ES-I3 (cell line): ENCODE measurements around the gene ANKS1B.

ENCODE experiments used
- H3K36me3 ChIP-seq: 2 replicates; pipeline ENCODE4 v1.6.1; 2013; ENCODE audit warnings: mild to moderate bottlenecking, low read length, control low read depth, moderate library complexity; ENCODE audit not compliant: insufficient read depth
- H3K4me1 ChIP-seq: 2 replicates; pipeline ENCODE4 v1.6.1; 2013; ENCODE audit warnings: mild to moderate bottlenecking, control low read depth, low read length; ENCODE audit not compliant: insufficient read depth
- H3K9ac ChIP-seq: 2 replicates; pipeline ENCODE4 v1.6.1; 2013; ENCODE audit warnings: low read depth, mild to moderate bottlenecking, low read length, moderate library complexity
- H3K9me3 ChIP-seq: 2 replicates; pipeline ENCODE4 v1.6.1; 2013; ENCODE audit warnings: mild to moderate bottlenecking, low read length, moderate library complexity; ENCODE audit not compliant: control insufficient read depth, insufficient read depth

The ANKS1B gene

GRCh38 chr12:99549196-99549595 is 435.5 kb downstream of the ANKS1B start:
- Histone ChIP-seq H3K4me1 (peaks cover 8% of the 10 kb centered on the region), H3K36me3 (no peaks in the 10 kb centered on the region), H3K9me3 (no peaks in the 10 kb centered on the region), H3K9ac (no peak overlapping the region)

GRCh38 chr12:99544457-99544856 is 440.3 kb downstream of the ANKS1B start:
- no peaks in the 10 kb centered on the region for H3K9me3 ChIP-seq
- H3K4me1 ChIP-seq: peaks cover 10% of the 10 kb centered on the region
- H3K9ac ChIP-seq: no peak overlapping the region
- no peaks in the 10 kb centered on the region for H3K36me3 ChIP-seq

- H3K9me3 ChIP-seq: no peaks in the 10 kb centered on the region
These were observed 454.8 kb downstream of the ANKS1B start for GRCh38 chr12:99529966-99530365.

GRCh38 chr12:99528478-99528877 is 456.3 kb downstream of the ANKS1B start:
- Histone ChIP-seq H3K36me3 (no peaks in the 10 kb centered on the region), H3K4me1 (no peaks in the 10 kb centered on the region), H3K9ac (no peak overlapping the region), H3K9me3 (no peaks in the 10 kb centered on the region)

More at GRCh38 chr12:99529966-99530365, 454.8 kb downstream of the ANKS1B start:
- no peaks in the 10 kb centered on the region for H3K36me3 ChIP-seq
- no peak overlapping the region for H3K9ac ChIP-seq
- H3K4me1 ChIP-seq: no peaks in the 10 kb centered on the region

- Histone ChIP-seq H3K36me3 (no peaks in the 10 kb centered on the region), H3K9me3 (no peaks in the 10 kb centered on the region), H3K4me1 (no peaks in the 10 kb centered on the region), H3K9ac (no peak overlapping the region)
These were observed 460.9 kb downstream of the ANKS1B start for GRCh38 chr12:99523853-99524252.

GRCh38 chr12:99522456-99522855 is 462.3 kb downstream of the ANKS1B start:
- Histone ChIP-seq H3K9ac (no peak overlapping the region), H3K9me3 (no peaks in the 10 kb centered on the region; the same call in 1 of the 2 replicates), H3K4me1 (no peaks in the 10 kb centered on the region), H3K36me3 (no peaks in the 10 kb centered on the region)

GRCh38 chr12:99521664-99522063 is 463.1 kb downstream of the ANKS1B start:
- no peaks in the 10 kb centered on the region; the same call in 1 of the 2 replicates for H3K9me3 ChIP-seq
- no peaks in the 10 kb centered on the region for H3K4me1 ChIP-seq
- no peak overlapping the region for H3K9ac ChIP-seq
- H3K36me3 ChIP-seq: no peaks in the 10 kb centered on the region

GRCh38 chr12:99513066-99513465 is 471.7 kb downstream of the ANKS1B start:
- no peaks in the 10 kb centered on the region for H3K4me1 ChIP-seq
- H3K9me3 ChIP-seq: no peaks in the 10 kb centered on the region; the same call in 1 of the 2 replicates
- no peaks in the 10 kb centered on the region for H3K36me3 ChIP-seq
- H3K9ac ChIP-seq: no peak overlapping the region

- Histone ChIP-seq H3K9me3 (no peaks in the 10 kb centered on the region), H3K36me3 (no peaks in the 10 kb centered on the region), H3K9ac (no peak overlapping the region), H3K4me1 (no peaks in the 10 kb centered on the region)
These were observed 478.9 kb downstream of the ANKS1B start for GRCh38 chr12:99505805-99506204.

- H3K9me3 ChIP-seq: no peaks in the 10 kb centered on the region
- no peaks in the 10 kb centered on the region for H3K36me3 ChIP-seq
These were observed 486.0 kb downstream of the ANKS1B start for GRCh38 chr12:99498756-99499155.

GRCh38 chr12:99495799-99496198 is 488.9 kb downstream of the ANKS1B start:
- Histone ChIP-seq H3K4me1 (peaks cover 15% of the 10 kb centered on the region; the same call in 1 of the 2 replicates), H3K9ac (no peak overlapping the region), H3K9me3 (no peaks in the 10 kb centered on the region), H3K36me3 (no peaks in the 10 kb centered on the region)

More at GRCh38 chr12:99498756-99499155, 486.0 kb downstream of the ANKS1B start:
- peaks cover 15% of the 10 kb centered on the region; the same call in 1 of the 2 replicates for H3K4me1 ChIP-seq
- no peak overlapping the region for H3K9ac ChIP-seq

- peaks cover 5% of the 10 kb centered on the region; the same call in 1 of the 2 replicates for H3K4me1 ChIP-seq
- no peak overlapping the region for H3K9ac ChIP-seq
- H3K36me3 ChIP-seq: no peaks in the 10 kb centered on the region
These were observed 491.5 kb downstream of the ANKS1B start for GRCh38 chr12:99493197-99493596.

GRCh38 chr12:99486277-99486676 is 498.5 kb downstream of the ANKS1B start:
- no peaks in the 10 kb centered on the region for H3K4me1 ChIP-seq
- H3K9ac ChIP-seq: no peak overlapping the region
- no peaks in the 10 kb centered on the region; the same call in 1 of the 2 replicates for H3K9me3 ChIP-seq
- H3K36me3 ChIP-seq: no peaks in the 10 kb centered on the region

More at GRCh38 chr12:99493197-99493596, 491.5 kb downstream of the ANKS1B start:
- no peaks in the 10 kb centered on the region for H3K9me3 ChIP-seq

- Histone ChIP-seq H3K9ac (no peak overlapping the region), H3K9me3 (no peaks in the 10 kb centered on the region)
These were observed 505.6 kb downstream of the ANKS1B start for GRCh38 chr12:99479149-99479548.

GRCh38 chr12:99476956-99477355 is 507.8 kb downstream of the ANKS1B start:
- H3K36me3 ChIP-seq: no peaks in the 10 kb centered on the region
- H3K9me3 ChIP-seq: no peaks in the 10 kb centered on the region
- H3K9ac ChIP-seq: no peak overlapping the region
- no peaks in the 10 kb centered on the region for H3K4me1 ChIP-seq

More at GRCh38 chr12:99479149-99479548, 505.6 kb downstream of the ANKS1B start:
- Histone ChIP-seq H3K36me3 (no peaks in the 10 kb centered on the region), H3K4me1 (no peaks in the 10 kb centered on the region)
